ENCODE results near the gene ZNF575. TPM values are rescaled to one million over a fixed set of nuclear protein-coding genes. Genes with fewer than 3 reads are reported as not detected.

ZNF575 gene
- polyA plus RNA-seq, 1 donor (not counting 4 experiments of a cell fraction or from before 2014, with no cell fraction given), result 0.05 TPM

DNA sequence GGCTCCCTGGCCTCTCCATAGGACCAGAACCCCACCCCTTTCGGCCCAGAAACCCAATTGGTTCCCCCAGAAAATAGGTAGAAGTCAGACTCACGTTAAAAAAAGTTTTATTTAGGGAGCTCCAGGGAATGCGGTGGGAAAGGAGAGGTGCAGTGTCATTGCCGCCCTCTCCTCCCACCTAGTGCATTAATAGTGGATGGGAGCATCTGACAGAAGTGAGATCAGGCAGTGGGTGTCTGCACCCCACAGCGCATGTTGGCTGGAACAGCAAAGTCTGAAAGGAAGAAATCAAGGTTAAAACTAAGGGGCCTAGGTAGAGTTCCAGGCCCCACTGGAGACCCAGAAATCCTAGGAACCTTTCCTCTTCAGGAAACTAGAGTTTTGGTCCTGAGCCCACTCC lies 26.4 kb upstream of the ZNF575 start:
- no peak for TF ChIP-seq EZH2 (IDR thresholded peaks at IDR 0.05; ENCODE audit: low read length)
- TF ChIP-seq, protein P1, sequence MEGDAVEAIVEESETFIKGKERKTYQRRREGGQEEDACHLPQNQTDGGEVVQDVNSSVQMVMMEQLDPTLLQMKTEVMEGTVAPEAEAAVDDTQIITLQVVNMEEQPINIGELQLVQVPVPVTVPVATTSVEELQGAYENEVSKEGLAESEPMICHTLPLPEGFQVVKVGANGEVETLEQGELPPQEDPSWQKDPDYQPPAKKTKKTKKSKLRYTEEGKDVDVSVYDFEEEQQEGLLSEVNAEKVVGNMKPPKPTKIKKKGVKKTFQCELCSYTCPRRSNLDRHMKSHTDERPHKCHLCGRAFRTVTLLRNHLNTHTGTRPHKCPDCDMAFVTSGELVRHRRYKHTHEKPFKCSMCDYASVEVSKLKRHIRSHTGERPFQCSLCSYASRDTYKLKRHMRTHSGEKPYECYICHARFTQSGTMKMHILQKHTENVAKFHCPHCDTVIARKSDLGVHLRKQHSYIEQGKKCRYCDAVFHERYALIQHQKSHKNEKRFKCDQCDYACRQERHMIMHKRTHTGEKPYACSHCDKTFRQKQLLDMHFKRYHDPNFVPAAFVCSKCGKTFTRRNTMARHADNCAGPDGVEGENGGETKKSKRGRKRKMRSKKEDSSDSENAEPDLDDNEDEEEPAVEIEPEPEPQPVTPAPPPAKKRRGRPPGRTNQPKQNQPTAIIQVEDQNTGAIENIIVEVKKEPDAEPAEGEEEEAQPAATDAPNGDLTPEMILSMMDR (optimal IDR thresholded peaks at IDR 0.05 in 1 of 3, IDR thresholded peaks at IDR 0.05 in 1 of 3, conservative IDR thresholded peaks at IDR 0.05 in 1 of 3; ENCODE audit: extremely low read depth in 1 of 3, insufficient read depth in 2 of 3, low read length in 3 of 3), result no peak
- FAIRE-seq (no peak), DNase-seq (ENCODE audit: low read depth, low spot score) (no peak)

DNA sequence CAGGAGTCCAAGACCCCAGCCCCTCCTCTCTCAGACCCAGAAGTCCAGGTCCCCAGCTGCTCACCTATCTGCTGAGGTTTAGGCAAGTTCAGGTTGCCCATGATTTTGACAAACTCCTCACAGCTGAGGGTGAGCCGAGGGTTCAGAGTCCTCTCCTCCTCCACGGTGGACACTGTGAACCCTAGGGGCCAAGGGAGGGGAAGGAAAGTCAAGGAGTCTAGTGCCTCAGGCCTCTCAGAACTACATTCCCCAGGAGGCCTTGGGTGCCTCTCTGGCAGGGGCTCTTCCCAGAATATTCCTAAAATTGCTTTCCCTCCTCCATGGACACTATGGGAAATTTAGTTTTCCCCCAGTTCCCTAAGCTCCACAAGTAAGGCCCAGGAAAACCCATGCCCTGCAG lies 25.1 kb upstream of the ZNF575 start:
- Histone ChIP-seq H4K20me1 (ENCODE audit: control insufficient read depth, extremely low read depth, insufficient read depth, low read length) (no peaks in the 10 kb centered on the region), H3K9ac (ENCODE audit: control insufficient read depth, extremely low read depth, insufficient read depth, low read length) (no peak overlapping the region), H3K27ac (ENCODE audit: control insufficient read depth, insufficient read depth, low read length) (no peak overlapping the region), H3K9me1 (ENCODE audit: control insufficient read depth, extremely low read depth, insufficient read depth, low read length) (no peaks in the 10 kb centered on the region), H3K27me3 (ENCODE audit: control insufficient read depth, extremely low read depth, insufficient read depth, low read length) (no peaks in the 10 kb centered on the region), H3K9me3 (ENCODE audit: control insufficient read depth, low read depth, low read length) (no peaks in the 10 kb centered on the region), H3K79me2 (ENCODE audit: control insufficient read depth, insufficient read depth, low read length) (peaks cover 6% of the 10 kb centered on the region), H3K4me1 (ENCODE audit: control insufficient read depth, extremely low read depth, insufficient read depth, low read length) (peaks cover 4% of the 10 kb centered on the region), H3K4me3 (ENCODE audit: control insufficient read depth in 2 of 3, extremely low read depth in 1 of 3, insufficient read depth in 2 of 3, low read depth in 1 of 3, low read length in 3 of 3) (no peak overlapping the region), H3K36me3 (ENCODE audit: control insufficient read depth in 2 of 2, extremely low read depth in 1 of 2, insufficient read depth in 2 of 2, low read length in 2 of 2) (peaks cover 17 to 27% of the 10 kb centered on the region in 2 experiments), H2AFZ (ENCODE audit: control insufficient read depth, low read length) (no peak overlapping the region), H3K4me2 (ENCODE audit: control insufficient read depth, extremely low read depth, insufficient read depth, low read depth, low read length) (no peak overlapping the region)
- FAIRE-seq (no peak), DNase-seq (ENCODE audit: low read depth, low spot score) (no peak)
- dilution Hi-C loops (cut with MboI; ENCODE audit: extremely low pct_ligation_motif_present, low sequenced_read_pairs), result no loop called here
- TF ChIP-seq, protein P1 (optimal IDR thresholded peaks at IDR 0.05 in 1 of 3, IDR thresholded peaks at IDR 0.05 in 1 of 3, conservative IDR thresholded peaks at IDR 0.05 in 1 of 3; ENCODE audit: extremely low read depth in 1 of 3, insufficient read depth in 2 of 3, low read length in 3 of 3), result no peak
- TF ChIP-seq EZH2 (IDR thresholded peaks at IDR 0.05; ENCODE audit: low read length), result no peak

More for the DNA sequence above, 26.4 kb upstream of the ZNF575 start:
- Histone ChIP-seq H3K27me3 (ENCODE audit: control insufficient read depth, extremely low read depth, insufficient read depth, low read length) (no peaks in the 10 kb centered on the region), H3K4me1 (ENCODE audit: control insufficient read depth, extremely low read depth, insufficient read depth, low read length) (peaks cover 8% of the 10 kb centered on the region), H3K4me2 (ENCODE audit: control insufficient read depth, extremely low read depth, insufficient read depth, low read depth, low read length) (no peak overlapping the region), H3K79me2 (ENCODE audit: control insufficient read depth, insufficient read depth, low read length) (peaks cover 13% of the 10 kb centered on the region), H3K4me3 (ENCODE audit: control insufficient read depth in 2 of 3, extremely low read depth in 1 of 3, insufficient read depth in 2 of 3, low read depth in 1 of 3, low read length in 3 of 3) (no peak overlapping the region), H4K20me1 (ENCODE audit: control insufficient read depth, extremely low read depth, insufficient read depth, low read length) (no peaks in the 10 kb centered on the region), H3K9me1 (ENCODE audit: control insufficient read depth, extremely low read depth, insufficient read depth, low read length) (no peaks in the 10 kb centered on the region), H3K9ac (ENCODE audit: control insufficient read depth, extremely low read depth, insufficient read depth, low read length) (no peak overlapping the region), H3K36me3 (ENCODE audit: control insufficient read depth in 2 of 2, extremely low read depth in 1 of 2, insufficient read depth in 2 of 2, low read length in 2 of 2) (peaks cover 18 to 30% of the 10 kb centered on the region in 2 experiments), H3K9me3 (ENCODE audit: control insufficient read depth, low read depth, low read length) (no peaks in the 10 kb centered on the region), H3K27ac (ENCODE audit: control insufficient read depth, insufficient read depth, low read length) (no peak overlapping the region), H2AFZ (ENCODE audit: control insufficient read depth, low read length) (no peak overlapping the region)
- dilution Hi-C loops (cut with MboI; ENCODE audit: extremely low pct_ligation_motif_present, low sequenced_read_pairs), result no loop called here

Measured in keratinocyte (primary cell).